ENCODE results near the gene MB21D2. TPM values are rescaled to one million over a fixed set of nuclear protein-coding genes. Genes with fewer than 3 reads are reported as not detected.

The MB21D2 gene
- total and polyA plus RNA-seq, 2 experiments from 2014 or later = 8.1 to 35.9 TPM

GRCh38 chr3:192923731-192924130, 6.1 kb upstream of the MB21D2 start (continued):
- TF ChIP-seq ZNF114 (CRISPR knock-in tag; IDR thresholded peaks at IDR 0.05) = no peak
- no peak for TF ChIP-seq EZH2phosphoT487 (IDR thresholded peaks at IDR 0.05; ENCODE audit: unreplicated experiment)
- TF ChIP-seq NANOG (IDR thresholded peaks at IDR 0.05; ENCODE audit: borderline replicate concordance) = no peak
- TF ChIP-seq ZNF331 (CRISPR knock-in tag; IDR thresholded peaks at IDR 0.05; ENCODE audit: low read depth) = no peak
- no peak for TF ChIP-seq EZH2 (IDR thresholded peaks at IDR 0.05; ENCODE audit: low read depth, unreplicated experiment)
- no peak for TF ChIP-seq CTCF (conservative IDR thresholded peaks at IDR 0.05; ENCODE audit: low read depth in 2 of 2)
- TF ChIP-seq CREB1 (CRISPR knock-in tag; IDR thresholded peaks at IDR 0.05; ENCODE audit: low read depth) = no peak
- TF ChIP-seq ETS1 (IDR thresholded peaks at IDR 0.05) = no peak
- no peak for TF ChIP-seq JUNB (IDR thresholded peaks at IDR 0.05; ENCODE audit: unreplicated experiment)

DNA sequence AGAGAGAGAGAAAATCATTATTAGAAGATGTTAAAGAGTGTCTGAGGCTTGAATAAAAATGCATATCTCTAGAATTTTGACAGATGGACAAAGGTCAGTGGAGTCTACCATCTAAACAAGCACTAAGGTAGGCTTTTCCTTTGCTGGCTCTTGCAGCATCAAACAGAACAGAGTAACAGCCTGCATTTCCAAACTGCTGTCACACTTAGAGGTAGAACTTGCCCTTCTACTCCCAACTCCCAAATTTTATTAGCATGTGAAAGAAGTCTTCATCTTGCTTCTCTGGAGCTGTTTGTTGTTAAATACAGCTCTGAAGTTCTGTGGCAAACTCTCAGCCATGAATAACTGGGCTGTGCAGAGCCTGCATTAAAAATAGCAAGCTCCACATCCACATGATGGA, 4.1 kb upstream of the MB21D2 start:
- peaks cover 54% of the 10 kb centered on the region for H3K4me1 Mint-ChIP-seq
- peak; percentile 2; the same call in 2 of the 3 replicates for ATAC-seq
- peak overlapping the region; percentile 22; the same call in 1 of the 2 replicates for H3K4me3 ChIP-seq
- no peaks in the 10 kb centered on the region; the same call in 2 of the 3 replicates for H3K36me3 Mint-ChIP-seq (ENCODE audit: low read depth)
- H2AFZ ChIP-seq = no peak overlapping the region
- peak overlapping the region; percentile 61 for H3K27ac Mint-ChIP-seq
- H3F3A ChIP-seq (replicated peaks; ENCODE audit: low read depth) = 0 out of 2 replicates have a peak, but pooled peaks cover 5% of the 10 kb centered on the region
- TF ChIP-seq NANOG (IDR thresholded peaks at IDR 0.05; ENCODE audit: borderline replicate concordance) (peak; percentile 49; the same call in 1 of the 2 replicates), EZH2 (IDR thresholded peaks at IDR 0.05; ENCODE audit: low read depth, unreplicated experiment) (no peak)
- H3K79me2 ChIP-seq (replicated peaks; ENCODE audit: insufficient read depth) = 0 out of 2 replicates have a peak, but pooled peaks cover 3% of the 10 kb centered on the region
- peak overlapping the region; percentile 36 for H3K4me3 Mint-ChIP-seq
- H3K27me3 Mint-ChIP-seq (ENCODE audit: insufficient read depth, low read depth, poor library complexity) = peaks cover 12% of the 10 kb centered on the region
- H3K9me2 ChIP-seq (ENCODE audit: insufficient read depth) = no peaks in the 10 kb centered on the region
- no peaks in the 10 kb centered on the region for H3K27me3 ChIP-seq (ENCODE audit: insufficient read depth)
- no peaks in the 10 kb centered on the region for H3K36me3 ChIP-seq (ENCODE audit: insufficient read depth)
- H3K9me3 Mint-ChIP-seq = no peaks in the 10 kb centered on the region
- DNase-seq (ENCODE audit: low spot score) = peak; percentile 47
- H3K4me1 ChIP-seq (ENCODE audit: insufficient read depth) = peaks cover 54% of the 10 kb centered on the region
- peak overlapping the region; percentile 20; the same call in 1 of the 2 replicates for H3K27ac ChIP-seq (ENCODE audit: low read depth)
- H3K4me2 ChIP-seq = peak overlapping the region; percentile 40
- no peaks in the 10 kb centered on the region for H4K20me1 ChIP-seq (replicated peaks; ENCODE audit: insufficient read depth)

- Mint-ChIP-seq H3K4me1 (peaks cover 58% of the 10 kb centered on the region), H3K27me3 (ENCODE audit: insufficient read depth, low read depth, poor library complexity) (peaks cover 12% of the 10 kb centered on the region)
- no peak overlapping the region for H2AFZ ChIP-seq
Observed at GRCh38 chr3:192920411-192920810, 2.8 kb upstream of the MB21D2 start.

More at GRCh38 chr3:192920411-192920810, 2.8 kb upstream of the MB21D2 start:
- H3K36me3 Mint-ChIP-seq (ENCODE audit: low read depth) = no peaks in the 10 kb centered on the region; the same call in 2 of the 3 replicates
- no peak for ATAC-seq
- Histone ChIP-seq H3K79me2 (replicated peaks; ENCODE audit: insufficient read depth) (peaks cover 7% of the 10 kb centered on the region), H3K4me1 (ENCODE audit: insufficient read depth) (peaks cover 58% of the 10 kb centered on the region), H3K36me3 (ENCODE audit: insufficient read depth) (no peaks in the 10 kb centered on the region), H3K4me3 (no peak overlapping the region), H3K27me3 (ENCODE audit: insufficient read depth) (no peaks in the 10 kb centered on the region), H3K4me2 (no peak overlapping the region), H3F3A (replicated peaks; ENCODE audit: low read depth) (0 out of 2 replicates have a peak, but pooled peaks cover 10% of the 10 kb centered on the region), H4K20me1 (replicated peaks; ENCODE audit: insufficient read depth) (no peaks in the 10 kb centered on the region), H3K27ac (ENCODE audit: low read depth) (no peak overlapping the region), H3K9me2 (ENCODE audit: insufficient read depth) (no peaks in the 10 kb centered on the region)
- no peak overlapping the region for H3K4me3 Mint-ChIP-seq
- no peak for TF ChIP-seq NANOG (IDR thresholded peaks at IDR 0.05; ENCODE audit: borderline replicate concordance)
- TF ChIP-seq CTCF (conservative IDR thresholded peaks at IDR 0.05; ENCODE audit: low read depth in 2 of 2) = no peak
- TF ChIP-seq JUNB (IDR thresholded peaks at IDR 0.05; ENCODE audit: unreplicated experiment) = no peak
- no peak for TF ChIP-seq ZNF114 (CRISPR knock-in tag; IDR thresholded peaks at IDR 0.05)
- TF ChIP-seq ETS1 (IDR thresholded peaks at IDR 0.05) = no peak
- no peak for TF ChIP-seq CREB1 (CRISPR knock-in tag; IDR thresholded peaks at IDR 0.05; ENCODE audit: low read depth)
- no peaks in the 10 kb centered on the region for H3K9me3 Mint-ChIP-seq
- no peak overlapping the region for H3K27ac Mint-ChIP-seq
- no peak for DNase-seq (ENCODE audit: low spot score)

All from GM23338 (cell line).